GM20000 (cell line): ENCODE results near the gene DYNLRB1.
A peak's percentile ranks its signal among the peaks of the same experiment; 100 is the strongest.

Experiments
- DNase-seq: peaks from one replicate; pipeline ENCODE4 v3.0.0; 2012; ENCODE audit warnings: low spot score
- TF ChIP-seq, protein P1 (sequence below): IDR thresholded peaks from 2 replicates; pipeline ENCODE4 v1.5.1; 2012; ENCODE audit warnings: mild to moderate bottlenecking, control low read depth; ENCODE audit errors: extremely low read depth, missing control alignments

The DYNLRB1 gene

GRCh38 chr20:34538671-34539123 is 22.5 kb downstream of the DYNLRB1 start:
- TF ChIP-seq, protein P1, sequence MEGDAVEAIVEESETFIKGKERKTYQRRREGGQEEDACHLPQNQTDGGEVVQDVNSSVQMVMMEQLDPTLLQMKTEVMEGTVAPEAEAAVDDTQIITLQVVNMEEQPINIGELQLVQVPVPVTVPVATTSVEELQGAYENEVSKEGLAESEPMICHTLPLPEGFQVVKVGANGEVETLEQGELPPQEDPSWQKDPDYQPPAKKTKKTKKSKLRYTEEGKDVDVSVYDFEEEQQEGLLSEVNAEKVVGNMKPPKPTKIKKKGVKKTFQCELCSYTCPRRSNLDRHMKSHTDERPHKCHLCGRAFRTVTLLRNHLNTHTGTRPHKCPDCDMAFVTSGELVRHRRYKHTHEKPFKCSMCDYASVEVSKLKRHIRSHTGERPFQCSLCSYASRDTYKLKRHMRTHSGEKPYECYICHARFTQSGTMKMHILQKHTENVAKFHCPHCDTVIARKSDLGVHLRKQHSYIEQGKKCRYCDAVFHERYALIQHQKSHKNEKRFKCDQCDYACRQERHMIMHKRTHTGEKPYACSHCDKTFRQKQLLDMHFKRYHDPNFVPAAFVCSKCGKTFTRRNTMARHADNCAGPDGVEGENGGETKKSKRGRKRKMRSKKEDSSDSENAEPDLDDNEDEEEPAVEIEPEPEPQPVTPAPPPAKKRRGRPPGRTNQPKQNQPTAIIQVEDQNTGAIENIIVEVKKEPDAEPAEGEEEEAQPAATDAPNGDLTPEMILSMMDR: peak; percentile 77
- peak; percentile 64 for DNase-seq

- DNase-seq: no peak
- TF ChIP-seq, protein P1: no peak
Observed at GRCh38 chr20:34539756-34540155, 23.5 kb downstream of the DYNLRB1 start.

- TF ChIP-seq, protein P1: no peak
- no peak for DNase-seq
Observed at GRCh38 chr20:34540596-34541263, 24.5 kb downstream of the DYNLRB1 start.

DNA sequence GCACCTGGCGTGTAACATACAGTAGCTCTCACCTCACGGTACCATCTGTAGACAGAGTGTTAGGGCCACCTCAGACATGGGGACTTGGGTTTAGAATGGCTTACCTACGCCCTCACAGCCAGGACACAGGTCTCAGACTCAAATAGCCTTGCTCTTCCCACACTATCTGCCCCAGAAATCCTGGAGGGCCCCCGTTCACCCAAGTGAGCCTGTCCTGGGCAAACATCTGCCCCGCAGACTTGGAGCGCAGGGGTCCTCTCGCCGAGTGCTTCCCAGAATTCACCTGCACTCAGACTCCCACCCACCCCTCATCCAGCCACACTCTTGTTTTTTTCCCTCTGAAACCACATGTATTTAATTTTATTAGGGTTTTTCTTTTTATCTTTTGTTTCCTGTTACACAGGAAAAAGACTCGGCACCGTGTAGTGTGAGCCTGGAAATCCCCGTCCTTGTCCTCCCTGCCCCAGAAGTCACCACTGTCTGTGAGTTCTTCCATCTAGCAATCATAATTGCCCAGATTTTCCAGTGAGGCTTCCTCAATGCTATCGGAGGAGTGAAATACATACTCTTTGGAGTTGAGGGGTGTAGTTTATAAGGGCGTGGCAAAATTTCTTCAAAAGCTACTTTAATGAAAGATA is 25.2 kb downstream of the DYNLRB1 start:
- no peak for DNase-seq
- TF ChIP-seq, protein P1: no peak

- TF ChIP-seq, protein P1: no peak
- DNase-seq: no peak
Observed at GRCh38 chr20:34541917-34542316, 25.7 kb downstream of the DYNLRB1 start.

- DNase-seq: no peak
- TF ChIP-seq, protein P1: no peak
Observed at GRCh38 chr20:34542439-34542838, 26.2 kb downstream of the DYNLRB1 start.

DNA sequence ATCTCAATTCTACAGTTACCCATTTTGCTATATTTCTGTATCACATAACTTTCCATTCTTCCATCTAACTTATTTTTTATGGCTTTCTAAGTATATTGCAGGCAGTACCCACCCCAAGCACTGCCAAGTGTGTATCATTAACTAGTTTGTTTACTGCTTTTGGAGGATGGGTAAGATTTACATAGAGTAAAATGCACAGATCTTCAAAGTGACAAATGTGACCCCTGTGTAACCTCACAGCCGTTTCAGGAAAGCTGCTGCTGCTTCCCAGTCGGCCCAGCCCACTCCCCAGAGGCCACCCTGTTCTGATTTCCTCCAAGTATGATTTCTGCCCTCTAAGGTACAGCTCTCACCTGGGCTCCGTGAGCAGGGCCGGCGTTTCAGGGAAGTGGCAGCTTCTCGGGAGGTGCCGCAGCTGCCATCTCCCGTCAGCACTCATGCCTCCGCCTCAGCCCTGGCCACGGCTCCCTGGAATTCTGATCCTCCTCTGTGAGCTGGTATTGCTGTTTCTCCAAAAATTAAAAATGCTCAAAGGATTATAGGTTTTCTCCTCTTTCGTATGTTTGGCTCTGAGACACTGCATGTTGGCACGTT is 27.3 kb downstream of the DYNLRB1 start:
- no peak for DNase-seq
- TF ChIP-seq, protein P1: no peak
